Neural progenitor cell (in vitro differentiated cells): ENCODE results near the gene NEU2. TPM values are rescaled to one million over a fixed set of nuclear protein-coding genes. Genes with fewer than 3 reads are reported as not detected.

Source experiments
- DNase-seq: peaks from one replicate; pipeline ENCODE4 v3.0.0-alpha.2; 2016; ENCODE audit warnings: low spot score
- H2AFZ ChIP-seq: fragments of 200-600 bp; sonication (generic); replicated peaks from 2 replicates; pipeline ENCODE4 v1.6.1; 2016; ENCODE audit warnings: antibody characterized with exemption
- H3F3A ChIP-seq: fragments of 200-600 bp; sonication (generic); 2 replicates; pipeline ENCODE4 v1.6.1; 2016; ENCODE audit warnings: antibody characterized with exemption, low read depth
- H3K27ac ChIP-seq: fragments of 200-600 bp; sonication (generic); 2 replicates; pipeline ENCODE4 v1.5.1; 2016; ENCODE audit warnings: mild to moderate bottlenecking
- H3K27me3 ChIP-seq: fragments of 200-600 bp; sonication (generic); 2 replicates; pipeline ENCODE4 v1.6.1; 2016; ENCODE audit warnings: mild to moderate bottlenecking, moderate library complexity
- H3K36me3 ChIP-seq: fragments of 200-600 bp; sonication (generic); 2 replicates; pipeline ENCODE4 v1.5.1; 2016
- H3K4me1 ChIP-seq: fragments of 200-600 bp; sonication (generic); 2 replicates; pipeline ENCODE4 v1.6.1; 2016; ENCODE audit warnings: mixed run types
- H3K4me2 ChIP-seq: fragments of 200-600 bp; sonication (generic); 2 replicates; pipeline ENCODE4 v1.6.1; 2016
- H3K4me3 ChIP-seq: fragments of 200-600 bp; sonication (generic); 2 replicates; pipeline ENCODE4 v1.5.1; 2016
- H3K79me2 ChIP-seq: fragments of 200-600 bp; sonication (generic); 2 replicates; pipeline ENCODE4 v1.6.1; 2016; ENCODE audit warnings: low read depth
- H3K9ac ChIP-seq: fragments of 200-600 bp; sonication (generic); 2 replicates; pipeline ENCODE4 v1.6.1; 2016
- H3K9me3 ChIP-seq: fragments of 200-600 bp; sonication (generic); 2 replicates; pipeline ENCODE4 v1.5.1; 2016; ENCODE audit warnings: low read depth
- H4K20me1 ChIP-seq: fragments of 200-600 bp; sonication (generic); 2 replicates; pipeline ENCODE4 v1.6.1; 2016; ENCODE audit warnings: low read depth
- H3K27ac Mint-ChIP-seq: 3 replicates; pipeline ENCODE4 v1.8.0; 2021; ENCODE audit warnings: mixed read lengths
- H3K27me3 Mint-ChIP-seq: 2 replicates; pipeline ENCODE4 v1.8.0; 2022; ENCODE audit warnings: low read depth, mild to moderate bottlenecking, inconsistent platforms, moderate library complexity, mixed read lengths; ENCODE audit not compliant: insufficient read depth
- H3K36me3 Mint-ChIP-seq: 3 replicates; pipeline ENCODE4 v1.8.0; 2021; ENCODE audit warnings: mixed read lengths
- H3K4me1 Mint-ChIP-seq: 3 replicates; pipeline ENCODE4 v1.8.0; 2021; ENCODE audit warnings: mixed read lengths
- H3K4me3 Mint-ChIP-seq: 3 replicates; pipeline ENCODE4 v1.8.0; 2021; ENCODE audit warnings: mild to moderate bottlenecking, moderate library complexity, mixed read lengths
- H3K9me3 Mint-ChIP-seq: 3 replicates; pipeline ENCODE4 v1.8.0; 2020; ENCODE audit warnings: mixed read lengths
- CTCF ChIP-seq: fragments of 200-600 bp; sonication (generic); IDR thresholded peaks from 2 replicates; pipeline ENCODE4 v1.5.1; 2017; ENCODE audit warnings: antibody characterized with exemption, mild to moderate bottlenecking
- EZH2 ChIP-seq: fragments of 200-600 bp; sonication (generic); IDR thresholded peaks from 2 replicates; pipeline ENCODE4 v1.6.1; 2017; ENCODE audit warnings: antibody characterized with exemption, mild to moderate bottlenecking, moderate library complexity
- EZH2phosphoT487 ChIP-seq: fragments of 200-600 bp; sonication (generic); IDR thresholded peaks from 2 replicates; pipeline ENCODE4 v1.6.1; 2017; ENCODE audit warnings: antibody characterized with exemption
- total RNA-seq: library from RNA; depleted of rRNA; stranded (reverse); fragments of >200 nt; gene quantifications from 2 replicates; pipeline ENCODE4 v1.2.3, GENCODE V29; 2015; ENCODE audit warnings: low replicate concordance

Gene NEU2
- total RNA-seq, 1 donor from 2014 or later, result not detected

GRCh38 chr2:233003658-233004555 lies 28.6 kb upstream of the NEU2 start:
- peak overlapping the region; percentile 27 for H3K27ac Mint-ChIP-seq
- DNase-seq, result no peak
- H4K20me1 ChIP-seq, result no peaks in the 10 kb centered on the region
- H3K9me3 Mint-ChIP-seq, result no peaks in the 10 kb centered on the region
- H3K79me2 ChIP-seq, result no peaks in the 10 kb centered on the region
- H3K4me1 Mint-ChIP-seq, result peaks cover 7% of the 10 kb centered on the region
- no peaks in the 10 kb centered on the region for H3K36me3 Mint-ChIP-seq
- H3K4me3 Mint-ChIP-seq, result no peak overlapping the region
- no peaks in the 10 kb centered on the region for H3K9me3 ChIP-seq
- no peak overlapping the region for H3K4me3 ChIP-seq
- no peak overlapping the region for H2AFZ ChIP-seq
- no peaks in the 10 kb centered on the region for H3K36me3 ChIP-seq
- H3K27me3 ChIP-seq, result no peaks in the 10 kb centered on the region
- no peak for TF ChIP-seq EZH2phosphoT487
- TF ChIP-seq CTCF, result no peak
- TF ChIP-seq EZH2, result no peak
- no peaks in the 10 kb centered on the region for H3K4me1 ChIP-seq
- no peak overlapping the region for H3K9ac ChIP-seq
- no peak overlapping the region for H3K27ac ChIP-seq
- no peaks in the 10 kb centered on the region for H3F3A ChIP-seq
- no peak overlapping the region for H3K4me2 ChIP-seq
- H3K27me3 Mint-ChIP-seq, result peaks cover 13% of the 10 kb centered on the region

- Histone ChIP-seq H4K20me1 (no peaks in the 10 kb centered on the region), H3K79me2 (no peaks in the 10 kb centered on the region), H3K27ac (no peak overlapping the region), H3K36me3 (no peaks in the 10 kb centered on the region), H3K9me3 (no peaks in the 10 kb centered on the region), H3K4me3 (no peak overlapping the region), H3K27me3 (no peaks in the 10 kb centered on the region), H2AFZ (no peak overlapping the region), H3K9ac (no peak overlapping the region), H3K4me2 (no peak overlapping the region), H3K4me1 (no peaks in the 10 kb centered on the region), H3F3A (no peaks in the 10 kb centered on the region)
- H3K9me3 Mint-ChIP-seq, result no peaks in the 10 kb centered on the region
- no peak for DNase-seq
- no peak overlapping the region for H3K27ac Mint-ChIP-seq
- peaks cover 15% of the 10 kb centered on the region for H3K27me3 Mint-ChIP-seq
- no peaks in the 10 kb centered on the region for H3K36me3 Mint-ChIP-seq
- H3K4me1 Mint-ChIP-seq, result peaks cover 3% of the 10 kb centered on the region
- no peak overlapping the region for H3K4me3 Mint-ChIP-seq
- TF ChIP-seq EZH2, result no peak
Observed at GRCh38 chr2:233005096-233005495, 27.4 kb upstream of the NEU2 start.

GRCh38 chr2:233006648-233007047 lies 25.8 kb upstream of the NEU2 start:
- H3K9me3 ChIP-seq, result no peaks in the 10 kb centered on the region
- H3K4me1 ChIP-seq, result no peaks in the 10 kb centered on the region
- Mint-ChIP-seq H3K9me3 (no peaks in the 10 kb centered on the region), H3K4me3 (no peak overlapping the region), H3K36me3 (no peaks in the 10 kb centered on the region), H3K27ac (no peak overlapping the region), H3K4me1 (peaks cover 3% of the 10 kb centered on the region), H3K27me3 (peaks cover 12% of the 10 kb centered on the region)
- no peak for TF ChIP-seq CTCF
- no peak for TF ChIP-seq EZH2
- no peak for TF ChIP-seq EZH2phosphoT487
- no peak overlapping the region for H2AFZ ChIP-seq
- no peak overlapping the region for H3K9ac ChIP-seq
- H3F3A ChIP-seq, result no peaks in the 10 kb centered on the region
- no peaks in the 10 kb centered on the region for H3K79me2 ChIP-seq
- H4K20me1 ChIP-seq, result no peaks in the 10 kb centered on the region
- no peak overlapping the region for H3K4me3 ChIP-seq
- no peak for DNase-seq
- no peak overlapping the region for H3K27ac ChIP-seq
- no peaks in the 10 kb centered on the region for H3K36me3 ChIP-seq
- H3K27me3 ChIP-seq, result no peaks in the 10 kb centered on the region
- no peak overlapping the region for H3K4me2 ChIP-seq

GRCh38 chr2:233007270-233007669 lies 25.2 kb upstream of the NEU2 start:
- Histone ChIP-seq H3F3A (no peaks in the 10 kb centered on the region), H3K9me3 (no peaks in the 10 kb centered on the region), H3K4me2 (no peak overlapping the region), H3K4me1 (no peaks in the 10 kb centered on the region), H3K27me3 (no peaks in the 10 kb centered on the region), H3K79me2 (no peaks in the 10 kb centered on the region), H3K27ac (no peak overlapping the region), H4K20me1 (no peaks in the 10 kb centered on the region), H2AFZ (no peak overlapping the region), H3K9ac (no peak overlapping the region), H3K4me3 (no peak overlapping the region), H3K36me3 (no peaks in the 10 kb centered on the region)
- no peaks in the 10 kb centered on the region for H3K36me3 Mint-ChIP-seq
- H3K27ac Mint-ChIP-seq, result no peak overlapping the region
- no peak for DNase-seq
- no peak overlapping the region for H3K4me3 Mint-ChIP-seq
- TF ChIP-seq EZH2phosphoT487 (no peak), EZH2 (no peak), CTCF (no peak)
- H3K9me3 Mint-ChIP-seq, result no peaks in the 10 kb centered on the region
- peaks cover 12% of the 10 kb centered on the region for H3K27me3 Mint-ChIP-seq
- peaks cover 3% of the 10 kb centered on the region for H3K4me1 Mint-ChIP-seq
